Fibroblast of villous mesenchyme (primary cell): ENCODE measurements around the gene CACNG5. TPM values are rescaled to one million over a fixed set of nuclear protein-coding genes. Genes with fewer than 3 reads are reported as not detected.
A peak's percentile ranks its signal among the peaks of the same experiment; 100 is the strongest.

Experiments
- DNase-seq: peaks from one replicate; pipeline ENCODE4 v3.0.0-alpha.2; 2010; ENCODE audit warnings: low read depth
- H3K4me3 ChIP-seq: 2 replicates; pipeline ENCODE4 v1.5.1; 2011; ENCODE audit warnings: low read depth, mild to moderate bottlenecking, low read length
- CTCF ChIP-seq: IDR thresholded peaks from 2 replicates; pipeline ENCODE4 v1.5.1; 2012; ENCODE audit warnings: low read depth, mild to moderate bottlenecking, low read length; ENCODE audit not compliant: insufficient read depth
- total RNA-seq: library from RNA; depleted of rRNA; stranded (reverse); fragments of >200 nt; gene quantifications from 2 replicates; pipeline ENCODE4 v1.2.3, GENCODE V29; 2012

The CACNG5 gene
- total RNA-seq, 1 donor: not detected

GRCh38 chr17:66909804-66910373 lies 75.0 kb downstream of the CACNG5 start:
- no peak for TF ChIP-seq CTCF
- DNase-seq: no peak
- no peak overlapping the region for H3K4me3 ChIP-seq

- no peak overlapping the region for H3K4me3 ChIP-seq
- no peak for TF ChIP-seq CTCF
- DNase-seq: no peak
These were observed 75.9 kb downstream of the CACNG5 start for GRCh38 chr17:66910651-66911285.

- TF ChIP-seq CTCF: peak; percentile 29
- H3K4me3 ChIP-seq: no peak overlapping the region
- peak; percentile 4 for DNase-seq
These were observed 80.3 kb downstream of the CACNG5 start for GRCh38 chr17:66915204-66915611.

- no peak overlapping the region for H3K4me3 ChIP-seq
- no peak for DNase-seq
- TF ChIP-seq CTCF: no peak
These were observed 80.9 kb downstream of the CACNG5 start for GRCh38 chr17:66915792-66916191.

- no peak for DNase-seq
- TF ChIP-seq CTCF: no peak
- H3K4me3 ChIP-seq: no peak overlapping the region
These were observed 82.0 kb downstream of the CACNG5 start for GRCh38 chr17:66916946-66917345.

DNA sequence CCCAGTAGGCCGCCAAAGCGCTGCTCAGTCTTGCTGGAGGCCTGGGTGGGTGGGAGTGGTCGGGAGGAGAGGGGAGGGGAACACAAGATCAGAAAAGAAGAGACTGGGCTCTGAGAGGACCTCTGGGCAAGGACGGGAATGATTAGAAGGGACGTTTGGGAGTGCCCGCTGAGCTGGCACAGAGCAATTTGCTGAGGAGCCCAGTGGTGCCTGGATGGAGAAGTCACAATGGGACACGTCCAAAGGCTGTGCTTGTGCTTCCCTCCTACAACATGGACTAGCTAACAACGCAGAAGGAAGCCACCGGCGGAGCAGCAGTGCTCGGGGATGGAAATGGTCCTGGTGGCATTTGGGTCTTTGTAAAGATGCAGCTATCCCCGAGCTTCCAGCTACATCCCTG lies 84.0 kb downstream of the CACNG5 start:
- no peak for DNase-seq
- no peak for TF ChIP-seq CTCF
- no peak overlapping the region for H3K4me3 ChIP-seq

- H3K4me3 ChIP-seq: no peak overlapping the region
- TF ChIP-seq CTCF: no peak
- DNase-seq: no peak
These were observed 85.5 kb downstream of the CACNG5 start for GRCh38 chr17:66920435-66920834.
